ENCODE results near the gene TSPAN7.

TSPAN7 gene

GRCh38 chrX:38678183-38678582, 116.8 kb downstream of the TSPAN7 start:
- POLR2A ChIA-PET (ENCODE audit: low non-redundant PET): no interaction called here
- no peak for DNase-seq (ENCODE audit: low spot score)

GRCh38 chrX:38678821-38679220, 117.5 kb downstream of the TSPAN7 start:
- ChIA-PET POLR2A (ENCODE audit: low non-redundant PET) (no interaction called here), CTCF (no interaction called here)
- no peak for DNase-seq (ENCODE audit: low spot score)
- no peak overlapping the region for H3K27ac ChIP-seq
- TF ChIP-seq CTCF (conservative IDR thresholded peaks at IDR 0.05; ENCODE audit: low read depth): no peak

More at GRCh38 chrX:38678183-38678582, 116.8 kb downstream of the TSPAN7 start:
- no peak for TF ChIP-seq CTCF (conservative IDR thresholded peaks at IDR 0.05; ENCODE audit: low read depth)
- CTCF ChIA-PET: interaction anchor here (0.5 kb wide), 1 partner anchor 863 kb away, joined by 3 read pairs; no protein-coding TSS in a partner anchor
- H3K27ac ChIP-seq: no peak overlapping the region

GRCh38 chrX:38679695-38680094, 118.4 kb downstream of the TSPAN7 start:
- ChIA-PET CTCF (no interaction called here), POLR2A (ENCODE audit: low non-redundant PET) (no interaction called here)
- DNase-seq (ENCODE audit: low spot score): no peak
- no peak overlapping the region for H3K27ac ChIP-seq
- TF ChIP-seq CTCF (conservative IDR thresholded peaks at IDR 0.05; ENCODE audit: low read depth): no peak

GRCh38 chrX:38682095-38682494, 120.8 kb downstream of the TSPAN7 start:
- TF ChIP-seq CTCF (conservative IDR thresholded peaks at IDR 0.05; ENCODE audit: low read depth): no peak
- CTCF ChIA-PET: no interaction called here
- no peak for DNase-seq (ENCODE audit: low spot score)
- POLR2A ChIA-PET (ENCODE audit: low non-redundant PET): no interaction called here
- no peak overlapping the region for H3K27ac ChIP-seq

- peak; percentile 1 for DNase-seq (ENCODE audit: low spot score)
- POLR2A ChIA-PET (ENCODE audit: low non-redundant PET): no interaction called here
- H3K27ac ChIP-seq: no peak overlapping the region
- TF ChIP-seq CTCF (conservative IDR thresholded peaks at IDR 0.05; ENCODE audit: low read depth): no peak
- CTCF ChIA-PET: no interaction called here
These were observed 131.6 kb downstream of the TSPAN7 start for GRCh38 chrX:38692961-38693360.

- ChIA-PET CTCF (no interaction called here), POLR2A (ENCODE audit: low non-redundant PET) (no interaction called here)
- no peak for TF ChIP-seq CTCF (conservative IDR thresholded peaks at IDR 0.05; ENCODE audit: low read depth)
- peak; percentile 4 for DNase-seq (ENCODE audit: low spot score)
- H3K27ac ChIP-seq: no peak overlapping the region
These were observed 133.1 kb downstream of the TSPAN7 start for GRCh38 chrX:38694394-38694793.

GRCh38 chrX:38697461-38697860, 136.1 kb downstream of the TSPAN7 start:
- DNase-seq (ENCODE audit: low spot score): no peak
- ChIA-PET CTCF (no interaction called here), POLR2A (ENCODE audit: low non-redundant PET) (no interaction called here)
- TF ChIP-seq CTCF (conservative IDR thresholded peaks at IDR 0.05; ENCODE audit: low read depth): no peak
- H3K27ac ChIP-seq: no peak overlapping the region
